Smooth muscle cell (in vitro differentiated cells): ENCODE measurements around the gene NRG3. TPM values are rescaled to one million over a fixed set of nuclear protein-coding genes. Genes with fewer than 3 reads are reported as not detected.

Source experiments
- DNase-seq: peaks from one replicate; lab custom pipeline; 2025; ENCODE audit not compliant: unreplicated experiment; lab: John Stamatoyannopoulos, UW
- H2AFZ ChIP-seq: fragments of 200-600 bp; sonication (generic); 2 replicates; pipeline ENCODE4 v1.6.0; 2016; ENCODE audit warnings: antibody characterized with exemption, low read depth, mild to moderate bottlenecking
- H3F3A ChIP-seq: fragments of 200-600 bp; sonication (generic); 2 replicates; pipeline ENCODE4 v1.6.0; 2017; ENCODE audit warnings: antibody characterized with exemption, low read depth
- H3K27ac ChIP-seq: fragments of 200-600 bp; sonication (generic); 2 replicates; pipeline ENCODE4 v1.5.1; 2016; ENCODE audit warnings: low read depth, mild to moderate bottlenecking
- H3K27me3 ChIP-seq: fragments of 200-600 bp; sonication (generic); 2 replicates; pipeline ENCODE4 v1.6.1; 2016; ENCODE audit warnings: low read depth, mild to moderate bottlenecking
- H3K36me3 ChIP-seq: fragments of 200-600 bp; sonication (generic); 2 replicates; pipeline ENCODE4 v1.5.1; 2016; ENCODE audit warnings: low read depth
- H3K4me1 ChIP-seq: fragments of 200-600 bp; sonication (generic); 2 replicates; pipeline ENCODE4 v1.5.1; 2016; ENCODE audit warnings: low read depth
- H3K4me2 ChIP-seq: fragments of 200-600 bp; sonication (generic); 2 replicates; pipeline ENCODE4 v1.6.0; 2016; ENCODE audit warnings: mild to moderate bottlenecking
- H3K4me3 ChIP-seq: fragments of 200-600 bp; sonication (generic); 2 replicates; pipeline ENCODE4 v1.5.1; 2016; ENCODE audit warnings: mild to moderate bottlenecking
- H3K79me2 ChIP-seq: fragments of 200-600 bp; sonication (generic); 2 replicates; pipeline ENCODE4 v1.6.0; 2016; ENCODE audit warnings: low read depth, mild to moderate bottlenecking
- H3K9ac ChIP-seq: fragments of 200-600 bp; sonication (generic); 2 replicates; pipeline ENCODE4 v1.6.0; 2016; ENCODE audit warnings: low read depth
- H3K9me3 ChIP-seq: fragments of 200-600 bp; sonication (generic); replicated peaks from 2 replicates; pipeline ENCODE4 v1.5.1; 2016; ENCODE audit warnings: low read depth
- H4K20me1 ChIP-seq: fragments of 200-600 bp; sonication (generic); 2 replicates; pipeline ENCODE4 v1.6.0; 2016; ENCODE audit warnings: low read depth
- WGBS: methylation state at CpG from one replicate; pipeline ENCODE4 v1.1.7; 2016; ENCODE audit warnings: low lambda C conversion rate; 5-methylcytosine and 5-hydroxymethylcytosine counted together
- polyA plus RNA-seq: library from polyadenylated mRNA; unstranded; fragments of >200 nt; fragmentation: Nextera tagmentation; extraction: Ambion mirVana; gene quantifications from 2 replicates; pipeline ENCODE4 v1.2.1, GENCODE V29; 2016
- total RNA-seq: library from RNA; depleted of rRNA; stranded (reverse); fragments of >200 nt; gene quantifications from 2 replicates; pipeline ENCODE4 v1.2.3, GENCODE V29; 2014
- TF ChIP-seq, protein P1 (sequence below): fragments of 200-600 bp; sonication (generic); IDR thresholded peaks from 2 replicates; pipeline ENCODE4 v1.5.1; 2017; ENCODE audit warnings: borderline replicate concordance, mild to moderate bottlenecking, antibody characterized with exemption; ENCODE audit not compliant: insufficient read depth, poor library complexity, severe bottlenecking

NRG3 gene
- total and polyA plus RNA-seq, 2 experiments from 2014 or later, result 4.0 to 4.8 TPM

DNA sequence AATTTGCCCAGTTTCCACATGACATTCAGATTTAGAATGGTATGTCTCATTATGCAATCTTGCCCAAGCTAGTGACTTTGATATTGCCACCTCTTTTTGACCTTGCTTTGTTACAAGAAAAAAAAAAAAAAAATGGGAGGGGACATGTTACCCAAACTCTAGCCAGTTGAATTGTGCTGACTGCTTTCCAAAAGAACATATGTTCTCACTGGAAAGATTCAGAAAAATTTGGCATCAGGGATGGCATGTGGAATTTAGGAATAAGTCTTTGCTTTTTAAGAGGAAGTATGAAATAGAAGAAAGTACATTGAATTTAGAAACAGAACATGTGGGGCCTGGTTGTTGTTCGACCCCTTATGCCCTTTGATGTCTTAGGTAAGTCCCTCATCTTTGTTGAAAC lies 846.8 kb downstream of the NRG3 start:
- Histone ChIP-seq H3K36me3 (no peaks in the 10 kb centered on the region), H3K27me3 (no peaks in the 10 kb centered on the region), H2AFZ (no peak overlapping the region), H4K20me1 (no peaks in the 10 kb centered on the region), H3F3A (no peaks in the 10 kb centered on the region), H3K27ac (no peak overlapping the region), H3K4me2 (no peak overlapping the region), H3K79me2 (no peaks in the 10 kb centered on the region), H3K4me1 (no peaks in the 10 kb centered on the region), H3K9me3 (no peaks in the 10 kb centered on the region), H3K4me3 (no peak overlapping the region), H3K9ac (no peak overlapping the region)
- DNase-seq, result no peak
- WGBS, result 81% methylated on average over 1 of the region's 1 CpG
- TF ChIP-seq, protein P1, sequence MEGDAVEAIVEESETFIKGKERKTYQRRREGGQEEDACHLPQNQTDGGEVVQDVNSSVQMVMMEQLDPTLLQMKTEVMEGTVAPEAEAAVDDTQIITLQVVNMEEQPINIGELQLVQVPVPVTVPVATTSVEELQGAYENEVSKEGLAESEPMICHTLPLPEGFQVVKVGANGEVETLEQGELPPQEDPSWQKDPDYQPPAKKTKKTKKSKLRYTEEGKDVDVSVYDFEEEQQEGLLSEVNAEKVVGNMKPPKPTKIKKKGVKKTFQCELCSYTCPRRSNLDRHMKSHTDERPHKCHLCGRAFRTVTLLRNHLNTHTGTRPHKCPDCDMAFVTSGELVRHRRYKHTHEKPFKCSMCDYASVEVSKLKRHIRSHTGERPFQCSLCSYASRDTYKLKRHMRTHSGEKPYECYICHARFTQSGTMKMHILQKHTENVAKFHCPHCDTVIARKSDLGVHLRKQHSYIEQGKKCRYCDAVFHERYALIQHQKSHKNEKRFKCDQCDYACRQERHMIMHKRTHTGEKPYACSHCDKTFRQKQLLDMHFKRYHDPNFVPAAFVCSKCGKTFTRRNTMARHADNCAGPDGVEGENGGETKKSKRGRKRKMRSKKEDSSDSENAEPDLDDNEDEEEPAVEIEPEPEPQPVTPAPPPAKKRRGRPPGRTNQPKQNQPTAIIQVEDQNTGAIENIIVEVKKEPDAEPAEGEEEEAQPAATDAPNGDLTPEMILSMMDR, result no peak

- Histone ChIP-seq H3K79me2 (no peaks in the 10 kb centered on the region), H3F3A (no peaks in the 10 kb centered on the region), H3K27me3 (no peaks in the 10 kb centered on the region), H3K4me3 (no peak overlapping the region), H3K36me3 (no peaks in the 10 kb centered on the region), H4K20me1 (no peaks in the 10 kb centered on the region), H3K9me3 (no peaks in the 10 kb centered on the region), H3K4me2 (no peak overlapping the region), H2AFZ (no peak overlapping the region), H3K4me1 (no peaks in the 10 kb centered on the region), H3K27ac (no peak overlapping the region), H3K9ac (no peak overlapping the region)
- TF ChIP-seq, protein P1, result no peak
- WGBS, result 90% methylated on average over 2 of the region's 2 CpGs
- DNase-seq, result no peak
Observed at GRCh38 chr10:82722273-82722672, 847.3 kb downstream of the NRG3 start.

DNA sequence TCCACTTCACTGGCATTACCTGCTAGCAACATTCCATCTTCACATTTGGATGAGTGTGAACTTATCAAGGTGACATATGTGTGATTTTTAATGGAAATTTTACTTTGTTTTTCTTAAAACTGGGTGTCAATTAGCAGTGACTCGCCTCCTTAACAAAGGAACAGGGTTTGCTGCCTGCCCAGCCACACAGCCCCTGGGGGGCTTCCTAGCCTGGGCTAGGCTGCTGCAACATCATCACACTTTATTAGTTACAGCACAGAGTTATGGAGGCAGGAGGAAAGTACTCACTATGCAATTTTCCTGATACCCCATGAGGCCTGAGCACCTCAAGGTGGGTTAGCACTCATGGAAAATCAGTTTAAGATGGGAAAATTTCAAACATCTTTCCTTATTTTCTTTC lies 861.3 kb downstream of the NRG3 start:
- no peak overlapping the region for H3K27ac ChIP-seq

DNA sequence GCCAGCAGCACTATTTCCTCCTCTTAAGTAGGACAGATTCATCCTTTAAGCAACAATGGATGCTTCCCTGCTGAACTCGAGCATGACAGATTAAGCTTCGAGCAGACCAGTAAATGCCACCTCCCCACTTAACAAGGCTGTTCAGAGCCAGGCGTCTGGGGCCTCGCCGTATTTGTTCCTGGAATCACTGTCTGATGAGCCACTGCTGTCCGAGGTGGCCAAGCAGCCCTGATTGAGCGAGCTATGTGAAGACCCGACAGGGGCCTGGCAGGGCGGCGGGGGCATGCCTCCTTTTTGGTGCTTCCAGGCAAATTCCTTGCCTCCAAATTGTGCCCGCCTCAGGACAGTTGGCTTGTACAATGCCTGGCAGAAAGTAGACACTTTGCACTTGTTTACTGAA lies 862.6 kb downstream of the NRG3 start:
- no peak overlapping the region for H2AFZ ChIP-seq
- H3K79me2 ChIP-seq, result no peaks in the 10 kb centered on the region
- no peak for DNase-seq
- TF ChIP-seq, protein P1, result no peak
- no peak overlapping the region for H3K9ac ChIP-seq
- peaks cover 6% of the 10 kb centered on the region for H3K4me1 ChIP-seq
- no peak overlapping the region for H3K4me3 ChIP-seq
- H3K27ac ChIP-seq, result no peak overlapping the region
- H3K9me3 ChIP-seq, result no peaks in the 10 kb centered on the region
- H3K4me2 ChIP-seq, result no peak overlapping the region
- no peaks in the 10 kb centered on the region for H3K27me3 ChIP-seq
- WGBS, result 45% methylated on average over 11 of the region's 11 CpGs
- H3K36me3 ChIP-seq, result no peaks in the 10 kb centered on the region
- H4K20me1 ChIP-seq, result no peaks in the 10 kb centered on the region
- no peaks in the 10 kb centered on the region for H3F3A ChIP-seq

More for the DNA sequence above, 861.3 kb downstream of the NRG3 start:
- H3K79me2 ChIP-seq, result no peaks in the 10 kb centered on the region
- H2AFZ ChIP-seq, result no peak overlapping the region
- H3K9ac ChIP-seq, result no peak overlapping the region
- no peaks in the 10 kb centered on the region for H3K27me3 ChIP-seq
- no peak for DNase-seq
- H3K4me3 ChIP-seq, result no peak overlapping the region
- TF ChIP-seq, protein P1, result no peak
- no peaks in the 10 kb centered on the region for H3K4me1 ChIP-seq
- H4K20me1 ChIP-seq, result no peaks in the 10 kb centered on the region
- no peak overlapping the region for H3K4me2 ChIP-seq
- no peaks in the 10 kb centered on the region for H3K36me3 ChIP-seq
- WGBS, result 55% methylated on average over 1 of the region's 1 CpG
- no peaks in the 10 kb centered on the region for H3F3A ChIP-seq
- no peaks in the 10 kb centered on the region for H3K9me3 ChIP-seq
